ENCODE measurements around the gene ZDHHC14.
A peak's percentile ranks its signal among the peaks of the same experiment; 100 is the strongest.

The ZDHHC14 gene

GRCh38 chr6:157519255-157520116 lies 138.5 kb downstream of the ZDHHC14 start:
- no peaks in the 10 kb centered on the region for H3K9me3 ChIP-seq (ENCODE audit: severe bottlenecking)
- no peak for DNase-seq (ENCODE audit: low spot score)
- H3K4me3 ChIP-seq (ENCODE audit: severe bottlenecking) = no peak overlapping the region
- no peaks in the 10 kb centered on the region for H3K36me3 ChIP-seq (ENCODE audit: low read depth)
- ATAC-seq (ENCODE audit: low read depth) = 0 out of 3 replicates have a peak, but pooled peaks have one; percentile 40
- no peaks in the 10 kb centered on the region for H3K4me1 ChIP-seq (ENCODE audit: insufficient read depth, poor library complexity, severe bottlenecking)
- TF ChIP-seq CTCF (IDR thresholded peaks at IDR 0.05; ENCODE audit: poor library complexity, severe bottlenecking) = no peak
- no peaks in the 10 kb centered on the region for H3K27me3 ChIP-seq (ENCODE audit: insufficient read depth, poor library complexity, severe bottlenecking)
- no peak overlapping the region for H3K27ac ChIP-seq (ENCODE audit: poor library complexity, severe bottlenecking)

GRCh38 chr6:157520117-157520406 lies 139.1 kb downstream of the ZDHHC14 start:
- no peak for TF ChIP-seq CTCF (IDR thresholded peaks at IDR 0.05; ENCODE audit: poor library complexity, severe bottlenecking)
- ATAC-seq (ENCODE audit: low read depth) (no peak), DNase-seq (ENCODE audit: low spot score) (no peak)
- Histone ChIP-seq H3K4me3 (ENCODE audit: severe bottlenecking) (no peak overlapping the region), H3K4me1 (ENCODE audit: insufficient read depth, poor library complexity, severe bottlenecking) (no peaks in the 10 kb centered on the region), H3K36me3 (ENCODE audit: low read depth) (no peaks in the 10 kb centered on the region), H3K27me3 (ENCODE audit: insufficient read depth, poor library complexity, severe bottlenecking) (no peaks in the 10 kb centered on the region), H3K27ac (ENCODE audit: poor library complexity, severe bottlenecking) (no peak overlapping the region), H3K9me3 (ENCODE audit: severe bottlenecking) (no peaks in the 10 kb centered on the region)

GRCh38 chr6:157520596-157521361 lies 139.8 kb downstream of the ZDHHC14 start:
- no peaks in the 10 kb centered on the region for H3K4me1 ChIP-seq (ENCODE audit: insufficient read depth, poor library complexity, severe bottlenecking)
- no peaks in the 10 kb centered on the region for H3K9me3 ChIP-seq (ENCODE audit: severe bottlenecking)
- no peaks in the 10 kb centered on the region for H3K36me3 ChIP-seq (ENCODE audit: low read depth)
- no peaks in the 10 kb centered on the region for H3K27me3 ChIP-seq (ENCODE audit: insufficient read depth, poor library complexity, severe bottlenecking)
- no peak for DNase-seq (ENCODE audit: low spot score)
- H3K27ac ChIP-seq (ENCODE audit: poor library complexity, severe bottlenecking) = no peak overlapping the region
- no peak for ATAC-seq (ENCODE audit: low read depth)
- H3K4me3 ChIP-seq (ENCODE audit: severe bottlenecking) = no peak overlapping the region
- no peak for TF ChIP-seq CTCF (IDR thresholded peaks at IDR 0.05; ENCODE audit: poor library complexity, severe bottlenecking)

- no peaks in the 10 kb centered on the region for H3K9me3 ChIP-seq (ENCODE audit: severe bottlenecking)
- no peak overlapping the region for H3K4me3 ChIP-seq (ENCODE audit: severe bottlenecking)
- no peak for TF ChIP-seq CTCF (IDR thresholded peaks at IDR 0.05; ENCODE audit: poor library complexity, severe bottlenecking)
- DNase-seq (ENCODE audit: low spot score) (no peak), ATAC-seq (ENCODE audit: low read depth) (no peak)
- H3K4me1 ChIP-seq (ENCODE audit: insufficient read depth, poor library complexity, severe bottlenecking) = no peaks in the 10 kb centered on the region
- no peaks in the 10 kb centered on the region for H3K36me3 ChIP-seq (ENCODE audit: low read depth)
- no peak overlapping the region for H3K27ac ChIP-seq (ENCODE audit: poor library complexity, severe bottlenecking)
- H3K27me3 ChIP-seq (ENCODE audit: insufficient read depth, poor library complexity, severe bottlenecking) = no peaks in the 10 kb centered on the region
Observed at GRCh38 chr6:157521362-157522335, 140.7 kb downstream of the ZDHHC14 start.
